GM12878 (cell line): ENCODE data around the gene ZNF235. TPM values are rescaled to one million over a fixed set of nuclear protein-coding genes. Genes with fewer than 3 reads are reported as not detected.
"Not testable (repeated sequence)": the region's sequence is repeated elsewhere in the genome, so short reads cannot be mapped to it uniquely, and the experiment has no call there.

Source experiments
- ATAC-seq: fragments of 200-7000 bp; cut with Tn5 transposase; 3 replicates; pipeline ENCODE4 v1.9.1; 2020; ENCODE audit warnings: mild to moderate bottlenecking, moderate library complexity
- BruUV-seq: library from RNA; stranded (reverse); fragments of 400-500 nt; replicated peaks from 2 replicates; lab custom pipeline; 2021; lab: Mats Ljungman, UMichigan
- CTCF ChIA-PET: fragments of 300-600 bp; sonication (Branson Sonifier 250); formaldehyde crosslinking; extraction: SDS; loops from one replicate; lab custom pipeline; 2021; ENCODE audit warnings: inconsistent platforms; lab: Yijun Ruan, JAX
- POLR2A ChIA-PET: fragments of 350-600 bp; formaldehyde crosslinking; extraction: SDS; loops from one replicate; lab custom pipeline; 2021; ENCODE audit warnings: inconsistent platforms; lab: Charles Lee
- RAD21 ChIA-PET: fragments of 300-600 bp; sonication (Branson Sonifier 250); formaldehyde crosslinking; loops from one replicate; lab custom pipeline; 2023; ENCODE audit warnings: antibody characterized with exemption; ENCODE audit not compliant: unreplicated experiment; lab: Charles Lee
- SMC1A ChIA-PET: fragments of 300-600 bp; sonication (Branson Sonifier 250); formaldehyde crosslinking; loops from one replicate; lab custom pipeline; 2023; ENCODE audit not compliant: unreplicated experiment, uncharacterized antibody; lab: Charles Lee
- DNase-seq: peaks from one replicate; pipeline ENCODE4 v3.0.0-alpha.2; 2011; ENCODE audit warnings: low read depth, low spot score
- FAIRE-seq: peaks from 3 replicates; lab custom pipeline; 2011; peaks lifted over from hg19 to GRCh38; lab: Jason Lieb, UNC
- H2AFZ ChIP-seq: 2 replicates; pipeline ENCODE4 v1.6.0; 2011; ENCODE audit warnings: low read depth, low read length, control low read depth; ENCODE audit not compliant: control insufficient read depth
- H3K27ac ChIP-seq: 2 replicates; pipeline ENCODE4 v1.5.1; 2011; ENCODE audit warnings: control low read depth; ENCODE audit not compliant: control insufficient read depth, insufficient read depth
- H3K27me3 ChIP-seq, 2 experiments: replicated peaks in 1 of 2; 2 replicates each; pipeline versions ENCODE4 v1.6.0 to v1.6.1; 2011; ENCODE audit warnings: low read length in 1 of 2; ENCODE audit not compliant: control insufficient read depth in 2 of 2, insufficient read depth in 2 of 2
- H3K36me3 ChIP-seq, 2 experiments: 2 replicates each; pipeline ENCODE4 v1.5.1; 2011; ENCODE audit warnings: low read length in 1 of 2; ENCODE audit not compliant: control insufficient read depth in 2 of 2, insufficient read depth in 2 of 2
- H3K4me1 ChIP-seq: 2 replicates; pipeline ENCODE4 v1.6.1; 2011; ENCODE audit warnings: mild to moderate bottlenecking, low read length, moderate library complexity, mixed read lengths; ENCODE audit not compliant: control insufficient read depth, insufficient read depth
- H3K4me2 ChIP-seq: 2 replicates; pipeline ENCODE4 v1.6.0; 2011; ENCODE audit warnings: control low read depth; ENCODE audit not compliant: control insufficient read depth, insufficient read depth
- H3K4me3 ChIP-seq: fragments of 200-600 bp; sonication (generic); 2 replicates; pipeline ENCODE4 v1.5.1; 2016
- H3K79me2 ChIP-seq: 2 replicates; pipeline ENCODE4 v1.6.0; 2011; ENCODE audit warnings: low read length; ENCODE audit not compliant: control insufficient read depth, insufficient read depth
- H3K9ac ChIP-seq: 2 replicates; pipeline ENCODE4 v1.8.0; 2011; ENCODE audit warnings: low read length, control low read depth, mixed read lengths; ENCODE audit not compliant: control insufficient read depth, insufficient read depth
- H3K9me3 ChIP-seq: replicated peaks from 3 replicates; pipeline ENCODE4 v1.5.1; 2011; ENCODE audit warnings: mild to moderate bottlenecking, low read length; ENCODE audit not compliant: control insufficient read depth, insufficient read depth
- H4K20me1 ChIP-seq: 2 replicates; pipeline ENCODE4 v1.6.0; 2011; ENCODE audit not compliant: control insufficient read depth, insufficient read depth
- NR2C2 ChIP-seq: IDR thresholded peaks from 2 replicates; pipeline ENCODE4 v1.6.1; 2011; ENCODE audit warnings: borderline replicate concordance, low read depth; ENCODE audit not compliant: control insufficient read depth, insufficient read length
- PBX3 ChIP-seq: IDR thresholded peaks from 2 replicates; pipeline ENCODE4 v1.6.1; 2011; ENCODE audit warnings: mild to moderate bottlenecking, low read depth, low read length, moderate library complexity; ENCODE audit not compliant: insufficient replicate concordance
- REST ChIP-seq: IDR thresholded peaks from 2 replicates; pipeline ENCODE4 v1.6.1; 2012; ENCODE audit warnings: mild to moderate bottlenecking, low read depth, low read length
- WGBS: methylation state at CpG from one replicate; pipeline ENCODE4 v1.1.6; 2016; ENCODE audit warnings: low lambda C conversion rate; ENCODE audit not compliant: insufficient replicate concordance, insufficient coverage; ENCODE audit errors: missing lambda C conversion rate; 5-methylcytosine and 5-hydroxymethylcytosine counted together
- in situ Hi-C: fragments of 300-500 bp; cut with MboI; formaldehyde crosslinking; loops from 9 replicates; pipeline ENCODE4 v1.14.3; 2018; ENCODE audit warnings: mixed read lengths
- intact Hi-C: fragments of 100-400 bp; cut with micrococcal nuclease; formaldehyde crosslinking; loops from one replicate; pipeline ENCODE4 v1.14.2; 2022; ENCODE audit not compliant: unreplicated experiment
- polyA plus RNA-seq, 11 experiments: library from polyadenylated mRNA; depleted of rRNA in 4 of 11; unstranded in 6 of 11; stranded (reverse) in 5 of 11; fragments of >200 nt; fragmentation: Nextera tagmentation in 4 of 11; fragmentation: Illumina TruSeq in 1 of 11; extraction: Ambion mirVana in 4 of 11; extraction: Trizol in 1 of 11; gene quantifications; 1 replicate in 1 of 11; 2 replicates in 10 of 11; pipeline versions ENCODE4 v1.2.1 to v1.2.3, GENCODE V29; 2011 to 2016; ENCODE audit warnings: inconsistent platforms in 2 of 11, missing spikeins in 2 of 11, low read depth in 1 of 11
- total RNA-seq, 4 experiments: library from RNA; depleted of rRNA in 3 of 4; stranded (reverse); fragments of >200 nt in 3 of 4; fragmentation: Illumina TruSeq in 1 of 4; extraction: Trizol in 1 of 4; gene quantifications; 2 replicates each; pipeline versions ENCODE4 v1.2.1 to v1.2.3, GENCODE V29; 2013 to 2021

Gene ZNF235
- total and polyA plus RNA-seq, 10 of the 15 experiments (the other 5 are each of a cell fraction or from before 2014, with no cell fraction given): 2.8 to 9.0 (median 4.8) TPM

- TF ChIP-seq REST: no peak
- no peak for TF ChIP-seq NR2C2
- no peak for TF ChIP-seq PBX3
- TF ChIP-seq, all 136 proteins: peak for 0
Measured at GRCh38 chr19:44341794-44342193, 37.0 kb upstream of the ZNF235 start (continued).

GRCh38 chr19:44334639-44335038 is 29.8 kb upstream of the ZNF235 start:
- intact Hi-C loops, H3K4me3 ChIP-seq, H4K20me1 ChIP-seq, H3K4me2 ChIP-seq, H3K27ac ChIP-seq, H3K4me1 ChIP-seq, H3K9ac ChIP-seq, POLR2A ChIA-PET, FAIRE-seq, ATAC-seq, H3K79me2 ChIP-seq, H3K9me3 ChIP-seq, H3K27me3 ChIP-seq, in situ Hi-C loops, RAD21 ChIA-PET, H2AFZ ChIP-seq, H3K36me3 ChIP-seq, SMC1A ChIA-PET, CTCF ChIA-PET, DNase-seq, BruUV-seq: not testable (repeated sequence)
- 0% methylated on average over 3 of the region's 3 CpGs for WGBS
